ENCODE data around the gene TMEM254. TPM values are rescaled to one million over a fixed set of nuclear protein-coding genes. Genes with fewer than 3 reads are reported as not detected.

The TMEM254 gene
- total RNA-seq, 1 donor, result 9.9 TPM

- no peak for TF ChIP-seq CTCF (IDR thresholded peaks at IDR 0.05; ENCODE audit: insufficient read depth, low read depth, low read length)
- H3K4me3 ChIP-seq (ENCODE audit: low read depth, low read length), result no peak overlapping the region
- no peak for DNase-seq (ENCODE audit: low read depth)
Measured at GRCh38 chr10:80100861-80101695, 22.6 kb downstream of the TMEM254 start.

GRCh38 chr10:80104066-80104926 lies 25.8 kb downstream of the TMEM254 start:
- TF ChIP-seq CTCF (IDR thresholded peaks at IDR 0.05; ENCODE audit: insufficient read depth, low read depth, low read length), result no peak
- H3K4me3 ChIP-seq (ENCODE audit: low read depth, low read length), result no peak overlapping the region
- peak; percentile 80 for DNase-seq (ENCODE audit: low read depth)

- TF ChIP-seq CTCF (IDR thresholded peaks at IDR 0.05; ENCODE audit: insufficient read depth, low read depth, low read length), result no peak
- H3K4me3 ChIP-seq (ENCODE audit: low read depth, low read length), result no peak overlapping the region
- no peak for DNase-seq (ENCODE audit: low read depth)
Measured at GRCh38 chr10:80108576-80109239, 30.2 kb downstream of the TMEM254 start.

GRCh38 chr10:80110986-80111385 lies 32.5 kb downstream of the TMEM254 start:
- no peak for TF ChIP-seq CTCF (IDR thresholded peaks at IDR 0.05; ENCODE audit: insufficient read depth, low read depth, low read length)
- no peak overlapping the region for H3K4me3 ChIP-seq (ENCODE audit: low read depth, low read length)
- no peak for DNase-seq (ENCODE audit: low read depth)

- no peak overlapping the region for H3K4me3 ChIP-seq (ENCODE audit: low read depth, low read length)
- TF ChIP-seq CTCF (IDR thresholded peaks at IDR 0.05; ENCODE audit: insufficient read depth, low read depth, low read length), result no peak
- DNase-seq (ENCODE audit: low read depth), result no peak
Measured at GRCh38 chr10:80118669-80119068, 40.2 kb downstream of the TMEM254 start.

GRCh38 chr10:80122110-80122710 lies 43.7 kb downstream of the TMEM254 start:
- no peak overlapping the region for H3K4me3 ChIP-seq (ENCODE audit: low read depth, low read length)
- no peak for DNase-seq (ENCODE audit: low read depth)
- TF ChIP-seq CTCF (IDR thresholded peaks at IDR 0.05; ENCODE audit: insufficient read depth, low read depth, low read length), result no peak
